Neuronal stem cell (in vitro differentiated cells): ENCODE results near the gene ROR1.

Source experiments
- DNase-seq: peaks from one replicate; pipeline ENCODE4 v3.0.0-alpha.2; 2013; ENCODE audit warnings: low spot score
- H2AFZ ChIP-seq: one replicate; pipeline ENCODE4 v1.6.1; 2013; ENCODE audit warnings: mild to moderate bottlenecking, low read length, inconsistent platforms
- H2AK5ac ChIP-seq: 2 replicates; pipeline ENCODE4 v1.6.1; 2013; ENCODE audit warnings: low read depth, mild to moderate bottlenecking, inconsistent platforms, low read length, moderate library complexity, mixed read lengths
- H2BK120ac ChIP-seq: 2 replicates; pipeline ENCODE4 v1.6.1; 2013; ENCODE audit warnings: low read depth, mild to moderate bottlenecking, inconsistent platforms, low read length, moderate library complexity, mixed read lengths
- H2BK12ac ChIP-seq: one replicate; pipeline ENCODE4 v1.6.1; 2013; ENCODE audit warnings: low read length, inconsistent platforms
- H2BK15ac ChIP-seq: 2 replicates; pipeline ENCODE4 v1.6.1; 2013; ENCODE audit warnings: mild to moderate bottlenecking, low read length, inconsistent platforms, mixed read lengths
- H2BK5ac ChIP-seq: one replicate; pipeline ENCODE4 v1.6.1; 2013; ENCODE audit warnings: inconsistent platforms, mild to moderate bottlenecking, low read length, moderate library complexity
- H3K14ac ChIP-seq: one replicate; pipeline ENCODE4 v1.6.1; 2013; ENCODE audit warnings: low read length, inconsistent platforms
- H3K18ac ChIP-seq: 2 replicates; pipeline ENCODE4 v1.6.1; 2013; ENCODE audit warnings: low read length, inconsistent platforms
- H3K23ac ChIP-seq: 2 replicates; pipeline ENCODE4 v1.6.1; 2013; ENCODE audit warnings: low read depth, mild to moderate bottlenecking, mixed read lengths, low read length, inconsistent platforms; ENCODE audit not compliant: poor library complexity
- H3K27ac ChIP-seq: replicated peaks from 3 replicates; pipeline ENCODE4 v1.5.1; 2013; ENCODE audit warnings: low read length, inconsistent platforms
- H3K27me3 ChIP-seq, 3 experiments: 2 replicates each; pipeline ENCODE4 v1.6.1; 2013; ENCODE audit warnings: low read length in 3 of 3, mild to moderate bottlenecking in 2 of 3, inconsistent platforms in 1 of 3, low read depth in 1 of 3, mixed read lengths in 1 of 3, moderate library complexity in 1 of 3; ENCODE audit not compliant: control insufficient read depth in 3 of 3, insufficient read depth in 3 of 3
- H3K36me3 ChIP-seq, 2 donors: replicated peaks in 1 of 2; 2 replicates each; pipeline ENCODE4 v1.6.1; 2013; ENCODE audit warnings: low read length in 2 of 2; ENCODE audit not compliant: control insufficient read depth in 2 of 2, insufficient read depth in 2 of 2
- H3K4ac ChIP-seq: 2 replicates; pipeline ENCODE4 v1.6.1; 2013; ENCODE audit warnings: inconsistent platforms, mild to moderate bottlenecking, low read length, moderate library complexity
- H3K4me1 ChIP-seq, 2 donors: 1 replicate in 1 of 2; 2 replicates in 1 of 2; pipeline ENCODE4 v1.6.1; 2013; ENCODE audit warnings: low read length in 2 of 2, low read depth in 1 of 2; ENCODE audit not compliant: control insufficient read depth in 2 of 2, insufficient read depth in 1 of 2
- H3K4me2 ChIP-seq: one replicate; pipeline ENCODE4 v1.6.1; 2013; ENCODE audit warnings: mild to moderate bottlenecking, low read length, inconsistent platforms; ENCODE audit not compliant: insufficient read depth, poor library complexity, severe bottlenecking
- H3K4me3 ChIP-seq, 2 donors: 2 replicates each; pipeline ENCODE4 v1.5.1; 2013; ENCODE audit warnings: low read length in 2 of 2, mild to moderate bottlenecking in 2 of 2, inconsistent platforms in 1 of 2, moderate library complexity in 1 of 2
- H3K79me1 ChIP-seq: one replicate; pipeline ENCODE4 v1.6.1; 2013; ENCODE audit warnings: low read depth, mild to moderate bottlenecking, inconsistent platforms, low read length, moderate library complexity
- H3K9ac ChIP-seq: one replicate; pipeline ENCODE4 v1.6.1; 2013; ENCODE audit warnings: mild to moderate bottlenecking, low read depth, low read length, inconsistent platforms; ENCODE audit not compliant: poor library complexity
- H3K9me3 ChIP-seq, 2 donors: replicated peaks in 1 of 2; 2 replicates each; pipeline versions ENCODE3 to v1.6.1; 2013; ENCODE audit warnings: low read length in 2 of 2, mild to moderate bottlenecking in 2 of 2, inconsistent platforms in 1 of 2, low read depth in 1 of 2, mixed read lengths in 1 of 2, moderate library complexity in 1 of 2; ENCODE audit not compliant: control insufficient read depth in 2 of 2, insufficient read depth in 1 of 2
- H4K8ac ChIP-seq: one replicate; pipeline ENCODE4 v1.6.1; 2013; ENCODE audit warnings: low read depth, mild to moderate bottlenecking, inconsistent platforms, low read length, moderate library complexity
- H4K91ac ChIP-seq: one replicate; pipeline ENCODE4 v1.6.1; 2013; ENCODE audit warnings: low read length, low read depth, mild to moderate bottlenecking, inconsistent platforms; ENCODE audit not compliant: poor library complexity
- WGBS, 2 donors: extraction: QIAGEN DNeasy Blood & Tissue Kit; methylation state at CpG; one replicate each; pipeline ENCODE4 v1.1.7; 2013; ENCODE audit warnings: missing lambda C conversion rate in 2 of 2, mixed read lengths in 1 of 2; ENCODE audit not compliant: insufficient read length in 2 of 2, insufficient replicate concordance in 1 of 2; ENCODE audit errors: extremely low coverage in 2 of 2; 5-methylcytosine and 5-hydroxymethylcytosine counted together

ROR1 gene

GRCh38 chr1:64194168-64195080, 420.6 kb downstream of the ROR1 start:
- no peak overlapping the region for H4K91ac ChIP-seq
- no peaks in the 10 kb centered on the region for H3K36me3 ChIP-seq
- H3K27ac ChIP-seq: no peak overlapping the region
- H2AFZ ChIP-seq: no peak overlapping the region
- no peak for DNase-seq
- no CpG with 5 or more reads among the region's 8 CpGs for WGBS, 2 donors
- H3K23ac ChIP-seq: no peak overlapping the region
- H3K79me1 ChIP-seq: no peaks in the 10 kb centered on the region
- H3K27me3 ChIP-seq: peaks cover 0 to 25% (median 0%) of the 10 kb centered on the region in 3 experiments
- H2BK15ac ChIP-seq: no peak overlapping the region
- H4K8ac ChIP-seq: no peak overlapping the region
- no peak overlapping the region for H3K4me3 ChIP-seq
- no peak overlapping the region for H2BK120ac ChIP-seq
- H2BK5ac ChIP-seq: no peak overlapping the region
- H2AK5ac ChIP-seq: no peak overlapping the region
- H3K4me1 ChIP-seq: no peaks in the 10 kb centered on the region
- no peak overlapping the region for H3K9ac ChIP-seq
- H2BK12ac ChIP-seq: no peak overlapping the region
- no peak overlapping the region for H3K4me2 ChIP-seq
- no peak overlapping the region for H3K14ac ChIP-seq
- H3K9me3 ChIP-seq: peaks cover 0 to 3% of the 10 kb centered on the region in 2 donors
- no peak overlapping the region for H3K18ac ChIP-seq
- H3K4ac ChIP-seq: no peak overlapping the region

GRCh38 chr1:64195081-64195395, 421.2 kb downstream of the ROR1 start:
- no peaks in the 10 kb centered on the region for H3K79me1 ChIP-seq
- H3K23ac ChIP-seq: no peak overlapping the region
- H3K9me3 ChIP-seq: peaks cover 0 to 3% of the 10 kb centered on the region in 2 donors
- no peak overlapping the region for H2AFZ ChIP-seq
- no peak overlapping the region for H3K4me2 ChIP-seq
- H2BK120ac ChIP-seq: no peak overlapping the region
- H2BK5ac ChIP-seq: no peak overlapping the region
- no peak overlapping the region for H3K14ac ChIP-seq
- peaks cover 0 to 25% (median 0%) of the 10 kb centered on the region in 3 experiments for H3K27me3 ChIP-seq
- H2BK12ac ChIP-seq: no peak overlapping the region
- H3K4ac ChIP-seq: no peak overlapping the region
- no peaks in the 10 kb centered on the region for H3K4me1 ChIP-seq
- H3K9ac ChIP-seq: no peak overlapping the region
- no peak overlapping the region for H3K18ac ChIP-seq
- WGBS, 2 donors: no CpG with 5 or more reads among the region's 1 CpG
- no peak overlapping the region for H3K27ac ChIP-seq
- H4K8ac ChIP-seq: no peak overlapping the region
- no peaks in the 10 kb centered on the region for H3K36me3 ChIP-seq
- H3K4me3 ChIP-seq: no peak overlapping the region
- H2AK5ac ChIP-seq: no peak overlapping the region
- no peak for DNase-seq
- no peak overlapping the region for H4K91ac ChIP-seq
- H2BK15ac ChIP-seq: no peak overlapping the region

- Histone ChIP-seq H3K4ac (no peak overlapping the region), H3K18ac (no peak overlapping the region), H3K23ac (peak overlapping the region; percentile 9), H3K79me1 (no peaks in the 10 kb centered on the region), H2AK5ac (peak overlapping the region; percentile 71), H3K4me2 (no peak overlapping the region), H3K4me1 (no peaks in the 10 kb centered on the region), H4K8ac (no peak overlapping the region), H4K91ac (no peak overlapping the region), H2BK5ac (no peak overlapping the region), H3K9me3 (peaks cover 0 to 3% of the 10 kb centered on the region in 2 donors), H2BK15ac (peak overlapping the region; percentile 44), H2BK120ac (no peak overlapping the region), H2AFZ (no peak overlapping the region), H3K27ac (no peak overlapping the region), H2BK12ac (no peak overlapping the region), H3K27me3 (peaks cover 0 to 22% (median 0%) of the 10 kb centered on the region in 3 experiments), H3K14ac (no peak overlapping the region), H3K4me3 (no peak overlapping the region), H3K9ac (no peak overlapping the region), H3K36me3 (no peaks in the 10 kb centered on the region)
- no peak for DNase-seq
- WGBS, 2 donors: no CpG with 5 or more reads among the region's 8 CpGs
Observed at GRCh38 chr1:64196074-64196870, 422.5 kb downstream of the ROR1 start.

GRCh38 chr1:64197076-64197475, 423.3 kb downstream of the ROR1 start:
- no peak overlapping the region for H4K8ac ChIP-seq
- H3K4ac ChIP-seq: no peak overlapping the region
- H3K23ac ChIP-seq: no peak overlapping the region
- H2BK120ac ChIP-seq: no peak overlapping the region
- peaks cover 0 to 3% of the 10 kb centered on the region in 2 donors for H3K9me3 ChIP-seq
- H3K14ac ChIP-seq: no peak overlapping the region
- H3K79me1 ChIP-seq: no peaks in the 10 kb centered on the region
- H2AK5ac ChIP-seq: no peak overlapping the region
- H2AFZ ChIP-seq: no peak overlapping the region
- no peak for DNase-seq
- H3K4me1 ChIP-seq: no peaks in the 10 kb centered on the region
- no peak overlapping the region for H3K27ac ChIP-seq
- peaks cover 0 to 22% (median 0%) of the 10 kb centered on the region in 3 experiments for H3K27me3 ChIP-seq
- no peak overlapping the region for H4K91ac ChIP-seq
- WGBS, 2 donors: no CpG with 5 or more reads among the region's 3 CpGs
- no peak overlapping the region for H3K4me3 ChIP-seq
- no peak overlapping the region for H2BK12ac ChIP-seq
- H3K36me3 ChIP-seq: no peaks in the 10 kb centered on the region
- no peak overlapping the region for H2BK15ac ChIP-seq
- no peak overlapping the region for H3K18ac ChIP-seq
- no peak overlapping the region for H3K9ac ChIP-seq
- H3K4me2 ChIP-seq: no peak overlapping the region
- no peak overlapping the region for H2BK5ac ChIP-seq
